HepG2 (cell line): ENCODE measurements around the gene RNASE8. TPM values are rescaled to one million over a fixed set of nuclear protein-coding genes. Genes with fewer than 3 reads are reported as not detected.

ENCODE experiments used
- FOXK2 ChIP-seq: fragments of 450-650 bp; IDR thresholded peaks from 2 replicates; pipeline ENCODE4 v1.6.1; 2016
- KMT2A ChIP-seq: sonication (generic); formaldehyde crosslinking; IDR thresholded peaks from 2 replicates; pipeline ENCODE4 v1.4.0; 2020; ENCODE audit warnings: missing genetic modification reagents
- MIER3 ChIP-seq: IDR thresholded peaks from 2 replicates; pipeline ENCODE4 v1.6.1; 2016; ENCODE audit warnings: missing compliant biosample characterization, borderline replicate concordance
- NR2F2 ChIP-seq: IDR thresholded peaks from 2 replicates; pipeline ENCODE4 v1.6.1; 2012; ENCODE audit warnings: low read depth, inconsistent platforms, borderline replicate concordance
- PHF21A ChIP-seq: sonication (generic); formaldehyde crosslinking; IDR thresholded peaks from 2 replicates; pipeline ENCODE4 v1.5.0; 2020; ENCODE audit warnings: mild to moderate bottlenecking, missing genetic modification reagents
- SALL1 ChIP-seq: sonication (generic); formaldehyde crosslinking; IDR thresholded peaks from 2 replicates; pipeline ENCODE4 v1.8.0; 2022; ENCODE audit warnings: mild to moderate bottlenecking, missing genetic modification reagents
- SOX6 ChIP-seq, 2 experiments: fragments of 450-650 bp in 1 of 2; sonication (generic) in 1 of 2; formaldehyde crosslinking in 1 of 2; IDR thresholded peaks; 2 replicates each; pipeline versions ENCODE4 v1.4.0 to v1.6.1; 2017 to 2020; ENCODE audit warnings: antibody characterized with exemption in 1 of 2, mild to moderate bottlenecking in 1 of 2, missing genetic modification reagents in 1 of 2
- ZBTB8A ChIP-seq: sonication (generic); formaldehyde crosslinking; IDR thresholded peaks from 2 replicates; pipeline ENCODE4 v1.4.0; 2020; ENCODE audit warnings: mild to moderate bottlenecking, low read depth, missing genetic modification reagents, borderline replicate concordance
- ZFP36 ChIP-seq: fragments of 150-350 bp; IDR thresholded peaks from 2 replicates; pipeline ENCODE4 v1.6.1; 2018; ENCODE audit warnings: borderline replicate concordance, low read length, low read depth; ENCODE audit not compliant: partially characterized antibody
- ZKSCAN5 ChIP-seq: sonication (generic); formaldehyde crosslinking; IDR thresholded peaks from 2 replicates; pipeline ENCODE4 v1.5.1; 2020; ENCODE audit warnings: mild to moderate bottlenecking, missing genetic modification reagents
- ZNF124 ChIP-seq: sonication (generic); formaldehyde crosslinking; IDR thresholded peaks from 2 replicates; pipeline ENCODE4 v1.4.0; 2020; ENCODE audit warnings: missing genetic modification reagents
- ZNF230 ChIP-seq: sonication (generic); formaldehyde crosslinking; IDR thresholded peaks from 2 replicates; pipeline ENCODE4 v1.4.0; 2020; ENCODE audit warnings: mild to moderate bottlenecking, missing genetic modification reagents
- ZNF367 ChIP-seq: sonication (generic); formaldehyde crosslinking; IDR thresholded peaks from 2 replicates; pipeline ENCODE4 v1.4.0; 2020; ENCODE audit warnings: missing genetic modification reagents, borderline replicate concordance
- ZNF564 ChIP-seq: sonication (generic); formaldehyde crosslinking; IDR thresholded peaks from 2 replicates; pipeline ENCODE4 v1.8.1; 2023; ENCODE audit warnings: mild to moderate bottlenecking, missing genetic modification reagents
- ZNF670 ChIP-seq: sonication (generic); formaldehyde crosslinking; IDR thresholded peaks from 2 replicates; pipeline ENCODE4 v1.8.0; 2022; ENCODE audit warnings: mild to moderate bottlenecking, missing genetic modification reagents, borderline replicate concordance
- ZNF672 ChIP-seq: sonication (generic); formaldehyde crosslinking; IDR thresholded peaks from 2 replicates; pipeline ENCODE4 v1.8.1; 2022; ENCODE audit warnings: missing genetic modification reagents
- ZNF703 ChIP-seq: sonication (generic); formaldehyde crosslinking; IDR thresholded peaks from 2 replicates; pipeline ENCODE4 v1.5.1; 2020; ENCODE audit warnings: missing genetic modification reagents, mild to moderate bottlenecking, moderate library complexity, borderline replicate concordance
- ZNF841 ChIP-seq: sonication (generic); formaldehyde crosslinking; IDR thresholded peaks from 2 replicates; pipeline ENCODE4 v1.8.1; 2023; ENCODE audit warnings: missing genetic modification reagents, borderline replicate concordance
- ZNF891 ChIP-seq: sonication (generic); formaldehyde crosslinking; IDR thresholded peaks from 2 replicates; pipeline ENCODE4 v1.5.0; 2020; ENCODE audit warnings: mild to moderate bottlenecking, missing genetic modification reagents
- polyA plus RNA-seq, 8 experiments: library from polyadenylated mRNA; depleted of rRNA in 3 of 8; stranded (reverse) in 7 of 8; unstranded in 1 of 8; fragments of >200 nt; fragmentation: Illumina TruSeq in 4 of 8; extraction: Trizol in 4 of 8; gene quantifications; 2 replicates each; pipeline versions ENCODE4 v1.2.1 to v1.2.3, GENCODE V29; 2011 to 2016; ENCODE audit warnings: low read depth in 4 of 8, missing spikeins in 1 of 8, mixed read lengths in 1 of 8; ENCODE audit not compliant: insufficient read depth in 1 of 8
- total RNA-seq, 5 experiments: library from RNA; depleted of rRNA; stranded (reverse); fragments of >200 nt; fragmentation: Illumina TruSeq; extraction: Trizol; gene quantifications; 2 replicates each; pipeline ENCODE4 v1.2.3, GENCODE V29; 2016; ENCODE audit warnings: low read depth in 1 of 5
- TF ChIP-seq, protein P1 (sequence below): sonication (generic); formaldehyde crosslinking; IDR thresholded peaks from 2 replicates; pipeline ENCODE4 v1.4.0; 2020; ENCODE audit warnings: mild to moderate bottlenecking, missing genetic modification reagents, borderline replicate concordance
- TF ChIP-seq, protein P2 (sequence below): sonication (generic); formaldehyde crosslinking; IDR thresholded peaks from one replicate; pipeline ENCODE4 v1.5.1; 2020; ENCODE audit warnings: mild to moderate bottlenecking, missing genetic modification reagents; ENCODE audit errors: not compliant biosample characterization

Gene RNASE8
- total and polyA plus RNA-seq, 2 of the 13 experiments (the other 11 are each of a cell fraction or from before 2014, with no cell fraction given), result not detected

DNA sequence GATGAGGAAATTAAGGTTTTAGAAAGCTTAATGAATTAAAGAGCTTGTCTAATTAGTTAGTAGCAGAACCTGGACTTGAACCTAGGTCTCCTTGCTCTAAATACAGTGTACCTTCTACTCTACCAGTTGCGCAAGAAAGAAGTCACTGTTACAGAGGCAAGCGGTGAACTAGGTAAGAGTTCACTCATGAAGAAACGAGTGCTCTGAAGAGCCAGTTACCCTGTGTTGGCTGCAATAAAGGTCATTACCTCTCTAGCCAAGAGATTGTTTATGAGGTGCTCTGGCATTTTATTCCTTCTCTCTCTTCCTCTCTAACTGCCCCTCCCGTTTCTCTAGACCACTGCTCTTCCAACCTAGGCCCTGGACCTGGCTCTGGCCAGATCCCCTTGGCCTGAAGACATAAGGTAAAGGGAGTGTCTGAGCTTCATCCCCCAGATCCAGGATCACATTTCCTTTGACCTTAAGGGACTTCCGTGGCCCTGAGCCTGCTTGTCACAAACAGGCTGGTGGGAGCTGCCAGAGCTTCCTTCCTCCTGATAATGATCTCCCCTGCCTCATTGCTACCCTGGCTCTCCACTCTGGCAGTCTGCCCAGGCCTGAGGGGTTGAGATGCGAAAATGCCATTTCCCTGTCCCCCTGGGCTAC lies 13.5 kb upstream of the RNASE8 start (continued):
- TF ChIP-seq ZNF670 (CRISPR knock-in tag) (0 out of 2 replicates have a peak, but pooled peaks have one; percentile 62), NR2F2 (no peak), ZNF124 (0 out of 2 replicates have a peak, but pooled peaks have one; percentile 55), PHF21A (peak; percentile 43; the same call in 1 of the 2 replicates), SALL1 (CRISPR knock-in tag) (peak; percentile 67), FOXK2 (no peak), ZKSCAN5 (no peak), ZNF891 (CRISPR knock-in tag) (no peak), ZNF564 (CRISPR knock-in tag) (0 out of 2 replicates have a peak, but pooled peaks have one; percentile 37), ZNF367 (no peak), ZNF672 (no peak), KMT2A (CRISPR knock-in tag) (no peak; the same call in 1 of the 2 replicates), SOX6 (IDR thresholded peaks at IDR 0.05) (no peak), SOX6 (CRISPR knock-in tag; IDR thresholded peaks at IDR 0.05) (peak; percentile 55; the same call in 1 of the 2 replicates), ZFP36 (no peak), ZNF703 (CRISPR knock-in tag) (no peak), ZBTB8A (CRISPR knock-in tag) (no peak), ZNF230 (CRISPR knock-in tag) (no peak), ZNF841 (CRISPR knock-in tag) (no peak), MIER3 (CRISPR knock-in tag) (peak; percentile 32; the same call in 1 of the 2 replicates)
- TF ChIP-seq, protein P1, sequence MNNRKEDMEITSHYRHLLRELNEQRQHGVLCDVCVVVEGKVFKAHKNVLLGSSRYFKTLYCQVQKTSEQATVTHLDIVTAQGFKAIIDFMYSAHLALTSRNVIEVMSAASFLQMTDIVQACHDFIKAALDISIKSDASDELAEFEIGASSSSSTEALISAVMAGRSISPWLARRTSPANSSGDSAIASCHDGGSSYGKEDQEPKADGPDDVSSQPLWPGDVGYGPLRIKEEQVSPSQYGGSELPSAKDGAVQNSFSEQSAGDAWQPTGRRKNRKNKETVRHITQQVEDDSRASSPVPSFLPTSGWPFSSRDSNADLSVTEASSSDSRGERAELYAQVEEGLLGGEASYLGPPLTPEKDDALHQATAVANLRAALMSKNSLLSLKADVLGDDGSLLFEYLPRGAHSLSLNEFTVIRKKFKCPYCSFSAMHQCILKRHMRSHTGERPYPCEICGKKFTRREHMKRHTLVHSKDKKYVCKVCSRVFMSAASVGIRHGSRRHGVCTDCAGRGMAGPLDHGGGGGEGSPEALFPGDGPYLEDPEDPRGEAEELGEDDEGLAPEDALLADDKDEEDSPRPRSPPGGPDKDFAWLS (CRISPR knock-in tag), result no peak
- TF ChIP-seq, protein P2, sequence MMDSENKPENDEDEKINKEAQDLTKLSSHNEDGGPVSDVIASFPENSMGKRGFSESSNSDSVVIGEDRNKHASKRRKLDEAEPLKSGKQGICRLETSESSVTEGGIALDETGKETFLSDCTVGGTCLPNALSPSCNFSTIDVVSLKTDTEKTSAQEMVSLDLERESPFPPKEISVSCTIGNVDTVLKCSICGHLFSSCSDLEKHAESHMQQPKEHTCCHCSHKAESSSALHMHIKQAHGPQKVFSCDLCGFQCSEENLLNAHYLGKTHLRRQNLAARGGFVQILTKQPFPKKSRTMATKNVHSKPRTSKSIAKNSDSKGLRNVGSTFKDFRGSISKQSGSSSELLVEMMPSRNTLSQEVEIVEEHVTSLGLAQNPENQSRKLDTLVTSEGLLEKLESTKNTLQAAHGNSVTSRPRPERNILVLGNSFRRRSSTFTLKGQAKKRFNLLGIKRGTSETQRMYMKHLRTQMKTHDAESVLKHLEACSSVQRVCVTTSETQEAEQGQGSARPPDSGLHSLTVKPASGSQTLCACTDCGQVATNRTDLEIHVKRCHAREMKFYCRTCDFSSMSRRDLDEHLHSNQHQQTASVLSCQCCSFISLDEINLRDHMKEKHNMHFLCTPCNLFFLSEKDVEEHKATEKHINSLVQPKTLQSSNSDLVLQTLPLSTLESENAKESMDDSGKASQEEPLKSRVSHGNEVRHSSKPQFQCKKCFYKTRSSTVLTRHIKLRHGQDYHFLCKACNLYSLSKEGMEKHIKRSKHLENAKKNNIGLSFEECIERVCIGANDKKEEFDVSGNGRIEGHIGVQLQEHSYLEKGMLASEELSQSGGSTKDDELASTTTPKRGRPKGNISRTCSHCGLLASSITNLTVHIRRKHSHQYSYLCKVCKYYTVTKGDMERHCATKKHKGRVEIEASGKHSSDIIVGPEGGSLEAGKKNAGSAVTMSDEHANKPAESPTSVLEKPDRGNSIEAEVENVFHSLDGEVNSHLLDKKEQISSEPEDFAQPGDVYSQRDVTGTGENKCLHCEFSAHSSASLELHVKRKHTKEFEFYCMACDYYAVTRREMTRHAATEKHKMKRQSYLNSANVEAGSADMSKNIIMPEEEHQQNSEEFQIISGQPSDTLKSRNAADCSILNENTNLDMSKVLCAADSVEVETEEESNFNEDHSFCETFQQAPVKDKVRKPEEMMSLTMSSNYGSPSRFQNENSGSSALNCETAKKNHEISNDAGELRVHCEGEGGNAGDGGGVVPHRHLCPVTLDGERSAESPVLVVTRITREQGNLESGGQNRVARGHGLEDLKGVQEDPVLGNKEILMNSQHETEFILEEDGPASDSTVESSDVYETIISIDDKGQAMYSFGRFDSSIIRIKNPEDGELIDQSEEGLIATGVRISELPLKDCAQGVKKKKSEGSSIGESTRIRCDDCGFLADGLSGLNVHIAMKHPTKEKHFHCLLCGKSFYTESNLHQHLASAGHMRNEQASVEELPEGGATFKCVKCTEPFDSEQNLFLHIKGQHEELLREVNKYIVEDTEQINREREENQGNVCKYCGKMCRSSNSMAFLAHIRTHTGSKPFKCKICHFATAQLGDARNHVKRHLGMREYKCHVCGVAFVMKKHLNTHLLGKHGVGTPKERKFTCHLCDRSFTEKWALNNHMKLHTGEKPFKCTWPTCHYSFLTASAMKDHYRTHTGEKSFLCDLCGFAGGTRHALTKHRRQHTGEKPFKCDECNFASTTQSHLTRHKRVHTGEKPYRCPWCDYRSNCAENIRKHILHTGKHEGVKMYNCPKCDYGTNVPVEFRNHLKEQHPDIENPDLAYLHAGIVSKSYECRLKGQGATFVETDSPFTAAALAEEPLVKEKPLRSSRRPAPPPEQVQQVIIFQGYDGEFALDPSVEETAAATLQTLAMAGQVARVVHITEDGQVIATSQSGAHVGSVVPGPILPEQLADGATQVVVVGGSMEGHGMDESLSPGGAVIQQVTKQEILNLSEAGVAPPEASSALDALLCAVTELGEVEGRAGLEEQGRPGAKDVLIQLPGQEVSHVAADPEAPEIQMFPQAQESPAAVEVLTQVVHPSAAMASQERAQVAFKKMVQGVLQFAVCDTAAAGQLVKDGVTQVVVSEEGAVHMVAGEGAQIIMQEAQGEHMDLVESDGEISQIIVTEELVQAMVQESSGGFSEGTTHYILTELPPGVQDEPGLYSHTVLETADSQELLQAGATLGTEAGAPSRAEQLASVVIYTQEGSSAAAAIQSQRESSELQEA (CRISPR knock-in tag), result no peak
